Measurements from ENCODE around the gene TSPAN8. TPM values are rescaled to one million over a fixed set of nuclear protein-coding genes. Genes with fewer than 3 reads are reported as not detected.

Gene TSPAN8
- total RNA-seq = 3.7 TPM

DNA sequence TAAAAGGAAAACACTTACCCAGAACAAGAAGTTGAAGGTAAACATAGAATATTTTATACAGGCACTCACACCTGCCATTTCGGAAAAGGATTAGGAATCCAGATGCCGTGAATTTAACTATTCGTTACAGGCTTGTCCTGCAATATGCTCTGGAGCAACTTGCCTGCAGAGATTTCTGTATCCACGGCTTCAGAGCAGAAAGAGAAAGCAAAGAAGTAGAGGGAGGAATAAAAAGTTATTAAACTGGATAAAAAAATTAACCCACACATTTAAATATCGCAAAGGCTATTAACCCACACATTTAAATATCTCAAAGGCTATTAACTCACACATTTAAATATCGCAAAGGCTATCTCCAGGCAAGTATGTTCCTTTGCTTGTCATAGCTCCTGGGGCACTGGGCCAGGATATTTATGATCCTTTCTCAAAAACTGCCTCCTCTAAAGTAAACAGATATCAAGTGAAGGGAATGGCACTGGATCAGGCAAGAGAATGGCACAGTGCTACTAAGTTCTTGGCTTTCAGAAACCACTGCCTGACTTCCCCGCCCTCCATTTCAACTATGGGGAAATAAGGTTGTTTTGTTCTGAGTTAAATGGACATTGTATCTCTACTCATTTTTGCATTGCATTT, at the start of gene TSPAN8:
TSPAN8 (minus strand) TSS at position 399 of the 633 bp plus-strand sequence; CDS start at position 78, 321 bp downstream.
- Histone ChIP-seq H3K27me3 (ENCODE audit: control insufficient read depth in 3 of 3, insufficient read depth in 3 of 3, low read length in 3 of 3) (no peaks in the 10 kb centered on the region), H3K27ac (ENCODE audit: low read depth, low read length) (peak within 1 kb of the TSS; percentile 16), H3K9ac (ENCODE audit: low read depth in 1 of 3, low read length in 3 of 3) (peak within 1 kb of the TSS; percentile 50 to 73 (median 70)), H3K9me3 (ENCODE audit: control insufficient read depth in 3 of 3, low read length in 3 of 3) (no peaks in the 10 kb centered on the region), H3K4me3 (ENCODE audit: low read length in 3 of 3) (peak within 1 kb of the TSS; percentile 45 to 77 (median 58)), H3K4me1 (ENCODE audit: control insufficient read depth in 3 of 3, insufficient read depth in 3 of 3, low read length in 3 of 3) (peaks cover 0 to 3% (median 0%) of the 10 kb centered on the region in 3 donors), H3K36me3 (ENCODE audit: control insufficient read depth in 3 of 3, insufficient read depth in 3 of 3, low read length in 3 of 3) (no peaks in the 10 kb centered on the region)

- H3K4me1 ChIP-seq (ENCODE audit: control insufficient read depth in 3 of 3, insufficient read depth in 3 of 3, low read length in 3 of 3) = no peaks in the 10 kb centered on the region
- H3K9me3 ChIP-seq (ENCODE audit: control insufficient read depth in 3 of 3, low read length in 3 of 3) = no peaks in the 10 kb centered on the region
- H3K36me3 ChIP-seq (ENCODE audit: control insufficient read depth in 3 of 3, insufficient read depth in 3 of 3, low read length in 3 of 3) = no peaks in the 10 kb centered on the region
- no peak overlapping the region for H3K27ac ChIP-seq (ENCODE audit: low read depth, low read length)
- no peak overlapping the region for H3K4me3 ChIP-seq (ENCODE audit: low read length in 3 of 3)
- H3K27me3 ChIP-seq (ENCODE audit: control insufficient read depth in 3 of 3, insufficient read depth in 3 of 3, low read length in 3 of 3) = no peaks in the 10 kb centered on the region
- no peak overlapping the region for H3K9ac ChIP-seq (ENCODE audit: low read depth in 1 of 3, low read length in 3 of 3)
These were observed 43.4 kb upstream of the TSPAN8 start for GRCh38 chr12:71201136-71201679.

GRCh38 chr12:71200706-71201105, 42.9 kb upstream of the TSPAN8 start:
- Histone ChIP-seq H3K4me1 (ENCODE audit: control insufficient read depth in 3 of 3, insufficient read depth in 3 of 3, low read length in 3 of 3) (no peaks in the 10 kb centered on the region), H3K4me3 (ENCODE audit: low read length in 3 of 3) (no peak overlapping the region), H3K27me3 (ENCODE audit: control insufficient read depth in 3 of 3, insufficient read depth in 3 of 3, low read length in 3 of 3) (no peaks in the 10 kb centered on the region), H3K9ac (ENCODE audit: low read depth in 1 of 3, low read length in 3 of 3) (no peak overlapping the region), H3K36me3 (ENCODE audit: control insufficient read depth in 3 of 3, insufficient read depth in 3 of 3, low read length in 3 of 3) (no peaks in the 10 kb centered on the region), H3K9me3 (ENCODE audit: control insufficient read depth in 3 of 3, low read length in 3 of 3) (no peaks in the 10 kb centered on the region), H3K27ac (ENCODE audit: low read depth, low read length) (no peak overlapping the region)

- H3K9ac ChIP-seq (ENCODE audit: low read depth in 1 of 3, low read length in 3 of 3) = no peak overlapping the region
- no peak overlapping the region for H3K27ac ChIP-seq (ENCODE audit: low read depth, low read length)
- H3K36me3 ChIP-seq (ENCODE audit: control insufficient read depth in 3 of 3, insufficient read depth in 3 of 3, low read length in 3 of 3) = no peaks in the 10 kb centered on the region
- no peaks in the 10 kb centered on the region for H3K27me3 ChIP-seq (ENCODE audit: control insufficient read depth in 3 of 3, insufficient read depth in 3 of 3, low read length in 3 of 3)
- H3K4me3 ChIP-seq (ENCODE audit: low read length in 3 of 3) = no peak overlapping the region
- no peaks in the 10 kb centered on the region for H3K9me3 ChIP-seq (ENCODE audit: control insufficient read depth in 3 of 3, low read length in 3 of 3)
- H3K4me1 ChIP-seq (ENCODE audit: control insufficient read depth in 3 of 3, insufficient read depth in 3 of 3, low read length in 3 of 3) = no peaks in the 10 kb centered on the region
These were observed 39.7 kb upstream of the TSPAN8 start for GRCh38 chr12:71197460-71197859.

GRCh38 chr12:71195338-71195896, 37.6 kb upstream of the TSPAN8 start:
- Histone ChIP-seq H3K9me3 (ENCODE audit: control insufficient read depth in 3 of 3, low read length in 3 of 3) (no peaks in the 10 kb centered on the region), H3K36me3 (ENCODE audit: control insufficient read depth in 3 of 3, insufficient read depth in 3 of 3, low read length in 3 of 3) (no peaks in the 10 kb centered on the region), H3K27me3 (ENCODE audit: control insufficient read depth in 3 of 3, insufficient read depth in 3 of 3, low read length in 3 of 3) (no peaks in the 10 kb centered on the region), H3K9ac (ENCODE audit: low read depth in 1 of 3, low read length in 3 of 3) (no peak overlapping the region), H3K4me3 (ENCODE audit: low read length in 3 of 3) (no peak overlapping the region), H3K27ac (ENCODE audit: low read depth, low read length) (no peak overlapping the region), H3K4me1 (ENCODE audit: control insufficient read depth in 3 of 3, insufficient read depth in 3 of 3, low read length in 3 of 3) (no peaks in the 10 kb centered on the region)

GRCh38 chr12:71194657-71195056, 36.9 kb upstream of the TSPAN8 start:
- no peaks in the 10 kb centered on the region for H3K27me3 ChIP-seq (ENCODE audit: control insufficient read depth in 3 of 3, insufficient read depth in 3 of 3, low read length in 3 of 3)

DNA sequence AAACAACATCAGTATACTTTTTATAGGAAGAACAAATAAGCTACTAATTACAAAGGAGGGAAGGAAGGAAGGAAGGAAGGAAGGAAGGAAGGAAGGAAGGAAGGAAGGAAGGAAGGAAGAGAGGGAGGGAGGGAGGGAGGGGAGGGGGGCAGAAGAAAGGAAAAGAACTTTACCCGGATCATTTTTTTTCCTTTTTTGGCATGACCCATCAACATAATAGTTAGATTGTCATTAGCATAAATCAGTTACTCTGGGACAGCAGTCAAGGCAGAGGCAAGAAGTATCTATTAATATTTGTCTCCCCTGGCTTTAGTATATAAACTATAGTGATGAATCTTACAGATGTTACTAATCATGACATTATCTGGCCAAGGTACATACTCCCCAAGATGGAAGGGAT, 35.2 kb upstream of the TSPAN8 start:
- no peaks in the 10 kb centered on the region for H3K4me1 ChIP-seq (ENCODE audit: control insufficient read depth in 3 of 3, insufficient read depth in 3 of 3, low read length in 3 of 3)
- H3K36me3 ChIP-seq (ENCODE audit: control insufficient read depth in 3 of 3, insufficient read depth in 3 of 3, low read length in 3 of 3) = no peaks in the 10 kb centered on the region
- no peak overlapping the region for H3K27ac ChIP-seq (ENCODE audit: low read depth, low read length)
- H3K9me3 ChIP-seq (ENCODE audit: control insufficient read depth in 3 of 3, low read length in 3 of 3) = no peaks in the 10 kb centered on the region
- H3K9ac ChIP-seq (ENCODE audit: low read depth in 1 of 3, low read length in 3 of 3) = no peak overlapping the region
- H3K4me3 ChIP-seq (ENCODE audit: low read length in 3 of 3) = no peak overlapping the region
- H3K27me3 ChIP-seq (ENCODE audit: control insufficient read depth in 3 of 3, insufficient read depth in 3 of 3, low read length in 3 of 3) = no peaks in the 10 kb centered on the region

More at GRCh38 chr12:71194657-71195056, 36.9 kb upstream of the TSPAN8 start:
- H3K9me3 ChIP-seq (ENCODE audit: control insufficient read depth in 3 of 3, low read length in 3 of 3) = no peaks in the 10 kb centered on the region
- no peak overlapping the region for H3K27ac ChIP-seq (ENCODE audit: low read depth, low read length)
- H3K4me3 ChIP-seq (ENCODE audit: low read length in 3 of 3) = no peak overlapping the region
- no peak overlapping the region for H3K9ac ChIP-seq (ENCODE audit: low read depth in 1 of 3, low read length in 3 of 3)
- no peaks in the 10 kb centered on the region for H3K4me1 ChIP-seq (ENCODE audit: control insufficient read depth in 3 of 3, insufficient read depth in 3 of 3, low read length in 3 of 3)
- no peaks in the 10 kb centered on the region for H3K36me3 ChIP-seq (ENCODE audit: control insufficient read depth in 3 of 3, insufficient read depth in 3 of 3, low read length in 3 of 3)

DNA sequence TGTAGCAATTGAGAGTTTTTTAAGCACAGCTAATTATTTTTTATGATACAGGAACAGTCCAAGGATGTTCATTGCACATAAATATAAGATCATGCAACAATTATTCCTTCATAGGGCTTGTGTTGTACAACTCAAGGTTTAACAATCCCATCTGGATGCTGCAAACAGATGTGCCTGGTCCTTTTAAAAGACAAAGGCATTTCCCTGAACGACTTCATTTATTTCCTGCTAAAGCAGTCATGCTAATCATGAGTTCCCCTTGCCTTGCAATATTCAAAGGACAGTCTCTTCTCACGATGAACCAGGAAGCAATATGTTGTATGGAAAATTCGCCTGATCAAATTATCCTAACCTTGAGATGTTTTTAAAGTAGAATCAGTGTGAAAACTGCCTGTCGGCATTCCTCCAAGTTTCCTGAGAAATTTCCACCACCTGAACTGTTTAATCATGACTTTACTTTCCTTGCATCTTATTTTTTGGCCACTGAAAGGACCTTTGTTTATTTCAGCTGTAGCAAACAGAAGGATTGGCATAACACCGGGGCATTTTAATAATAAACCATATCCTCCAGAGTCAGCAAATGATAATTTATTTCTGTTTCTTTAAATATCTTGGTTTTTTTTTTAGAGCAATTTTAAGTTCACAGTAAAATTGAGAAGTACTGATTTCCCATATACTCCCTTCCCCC, 33.9 kb upstream of the TSPAN8 start:
- Histone ChIP-seq H3K4me1 (ENCODE audit: control insufficient read depth in 3 of 3, insufficient read depth in 3 of 3, low read length in 3 of 3) (no peaks in the 10 kb centered on the region), H3K9me3 (ENCODE audit: control insufficient read depth in 3 of 3, low read length in 3 of 3) (no peaks in the 10 kb centered on the region)

GRCh38 chr12:71190822-71191221, 33.0 kb upstream of the TSPAN8 start:
- Histone ChIP-seq H3K27ac (ENCODE audit: low read depth, low read length) (no peak overlapping the region), H3K27me3 (ENCODE audit: control insufficient read depth in 3 of 3, insufficient read depth in 3 of 3, low read length in 3 of 3) (no peaks in the 10 kb centered on the region)

More for the DNA sequence above, 33.9 kb upstream of the TSPAN8 start:
- no peak overlapping the region for H3K27ac ChIP-seq (ENCODE audit: low read depth, low read length)
- no peak overlapping the region for H3K4me3 ChIP-seq (ENCODE audit: low read length in 3 of 3)
- H3K27me3 ChIP-seq (ENCODE audit: control insufficient read depth in 3 of 3, insufficient read depth in 3 of 3, low read length in 3 of 3) = no peaks in the 10 kb centered on the region
- no peaks in the 10 kb centered on the region for H3K36me3 ChIP-seq (ENCODE audit: control insufficient read depth in 3 of 3, insufficient read depth in 3 of 3, low read length in 3 of 3)
- no peak overlapping the region for H3K9ac ChIP-seq (ENCODE audit: low read depth in 1 of 3, low read length in 3 of 3)

DNA sequence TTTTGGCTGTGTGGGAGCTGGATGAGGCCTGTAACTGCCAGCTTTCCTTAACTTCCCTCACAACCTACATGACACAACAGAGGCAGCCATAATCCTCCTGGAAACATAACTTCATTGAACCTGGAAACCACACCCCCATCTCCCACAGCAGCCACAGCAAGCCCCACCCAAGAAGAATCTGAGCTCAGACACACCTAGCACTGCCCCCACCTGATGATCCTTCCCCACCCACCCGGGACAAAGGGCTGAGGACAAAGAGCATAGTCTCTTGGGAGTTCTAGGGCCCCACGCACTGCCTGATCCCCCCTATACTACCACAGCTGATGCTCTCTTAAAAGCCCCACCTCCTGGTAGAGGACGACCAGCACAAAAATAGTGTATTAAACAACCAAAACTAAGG, 29.6 kb upstream of the TSPAN8 start:
- H3K4me1 ChIP-seq (ENCODE audit: control insufficient read depth in 3 of 3, insufficient read depth in 3 of 3, low read length in 3 of 3) = no peaks in the 10 kb centered on the region
- no peaks in the 10 kb centered on the region for H3K36me3 ChIP-seq (ENCODE audit: control insufficient read depth in 3 of 3, insufficient read depth in 3 of 3, low read length in 3 of 3)
- H3K27ac ChIP-seq (ENCODE audit: low read depth, low read length) = no peak overlapping the region
- no peaks in the 10 kb centered on the region for H3K27me3 ChIP-seq (ENCODE audit: control insufficient read depth in 3 of 3, insufficient read depth in 3 of 3, low read length in 3 of 3)
- no peaks in the 10 kb centered on the region for H3K9me3 ChIP-seq (ENCODE audit: control insufficient read depth in 3 of 3, low read length in 3 of 3)
- H3K9ac ChIP-seq (ENCODE audit: low read depth in 1 of 3, low read length in 3 of 3) = no peak overlapping the region
- no peak overlapping the region for H3K4me3 ChIP-seq (ENCODE audit: low read length in 3 of 3)

More at GRCh38 chr12:71190822-71191221, 33.0 kb upstream of the TSPAN8 start:
- H3K36me3 ChIP-seq (ENCODE audit: control insufficient read depth in 3 of 3, insufficient read depth in 3 of 3, low read length in 3 of 3) = no peaks in the 10 kb centered on the region
- no peak overlapping the region for H3K4me3 ChIP-seq (ENCODE audit: low read length in 3 of 3)
- no peaks in the 10 kb centered on the region for H3K9me3 ChIP-seq (ENCODE audit: control insufficient read depth in 3 of 3, low read length in 3 of 3)
- H3K4me1 ChIP-seq (ENCODE audit: control insufficient read depth in 3 of 3, insufficient read depth in 3 of 3, low read length in 3 of 3) = no peaks in the 10 kb centered on the region
- H3K9ac ChIP-seq (ENCODE audit: low read depth in 1 of 3, low read length in 3 of 3) = no peak overlapping the region

Data from skeletal muscle tissue (tissue), 4 donors.